B cell (primary cell): ENCODE data around the gene TRH.

Experiments
- CTCF ChIP-seq: fragments of 200-600 bp; IDR thresholded peaks from one replicate; pipeline ENCODE4 v1.8.0; 2022; ENCODE audit warnings: antibody characterized with exemption, mild to moderate bottlenecking
- EZH2 ChIP-seq: IDR thresholded peaks from 2 replicates; pipeline ENCODE4 v1.6.1; 2012; ENCODE audit warnings: borderline replicate concordance, low read depth, mild to moderate bottlenecking, moderate library complexity, low read length; ENCODE audit not compliant: insufficient read depth, poor library complexity, severe bottlenecking

- no peak for TF ChIP-seq EZH2
- TF ChIP-seq CTCF: no peak
These were observed 9.0 kb downstream of the TRH start for GRCh38 chr3:129983561-129983960.
